HG03039 (cell line): Measurements from ENCODE around the gene PTPRK.
"Not testable (repeated sequence)": the region's sequence is repeated elsewhere in the genome, so short reads cannot be mapped to it uniquely, and the experiment has no call there.

Source experiments
- ATAC-seq: cut with Tn5 transposase; IDR thresholded peaks from one replicate; pipeline ENCODE4 v1.9.1; 2021; ENCODE audit warnings: mild to moderate bottlenecking, moderate library complexity; ENCODE audit not compliant: unreplicated experiment

Gene PTPRK

GRCh38 chr6:128446497-128446896, 73.9 kb downstream of the PTPRK start:
- no peak for ATAC-seq

GRCh38 chr6:128443553-128443952, 76.8 kb downstream of the PTPRK start:
- no peak for ATAC-seq

GRCh38 chr6:128439627-128440026, 80.8 kb downstream of the PTPRK start:
- no peak for ATAC-seq

- no peak for ATAC-seq
Measured at GRCh38 chr6:128438393-128438792, 82.0 kb downstream of the PTPRK start.

GRCh38 chr6:128437685-128438084, 82.7 kb downstream of the PTPRK start:
- ATAC-seq, result no peak

GRCh38 chr6:128434752-128435151, 85.6 kb downstream of the PTPRK start:
- ATAC-seq, result not testable (repeated sequence)

- no peak for ATAC-seq
Measured at GRCh38 chr6:128432394-128432793, 88.0 kb downstream of the PTPRK start.

GRCh38 chr6:128427139-128427538, 93.3 kb downstream of the PTPRK start:
- ATAC-seq, result no peak

- ATAC-seq, result no peak
Measured at GRCh38 chr6:128425856-128426255, 94.5 kb downstream of the PTPRK start.

- ATAC-seq, result no peak
Measured at GRCh38 chr6:128422871-128423270, 97.5 kb downstream of the PTPRK start.

GRCh38 chr6:128422200-128422599, 98.2 kb downstream of the PTPRK start:
- ATAC-seq, result no peak

GRCh38 chr6:128421788-128422187, 98.6 kb downstream of the PTPRK start:
- no peak for ATAC-seq

- no peak for ATAC-seq
Measured at GRCh38 chr6:128417698-128418097, 102.7 kb downstream of the PTPRK start.

GRCh38 chr6:128415387-128415786, 105.0 kb downstream of the PTPRK start:
- ATAC-seq, result no peak

GRCh38 chr6:128414943-128415342, 105.5 kb downstream of the PTPRK start:
- no peak for ATAC-seq

- no peak for ATAC-seq
Measured at GRCh38 chr6:128413291-128413690, 107.1 kb downstream of the PTPRK start.

GRCh38 chr6:128412680-128413079, 107.7 kb downstream of the PTPRK start:
- ATAC-seq, result no peak

GRCh38 chr6:128410584-128410983, 109.8 kb downstream of the PTPRK start:
- ATAC-seq, result no peak

GRCh38 chr6:128409003-128409402, 111.4 kb downstream of the PTPRK start:
- ATAC-seq, result no peak

- no peak for ATAC-seq
Measured at GRCh38 chr6:128406453-128406852, 113.9 kb downstream of the PTPRK start.

GRCh38 chr6:128403618-128404444, 116.6 kb downstream of the PTPRK start:
- ATAC-seq, result no peak

- no peak for ATAC-seq
Measured at GRCh38 chr6:128400875-128401274, 119.5 kb downstream of the PTPRK start.

GRCh38 chr6:128397996-128398395, 122.4 kb downstream of the PTPRK start:
- ATAC-seq, result no peak
